Transverse colon (tissue), 4 donors: ENCODE data around the gene LMBR1. TPM values are rescaled to one million over a fixed set of nuclear protein-coding genes. Genes with fewer than 3 reads are reported as not detected.

Experiments
- DNase-seq: peaks from one replicate; pipeline ENCODE4 v3.0.0-alpha.2; 2019
- H3K27ac ChIP-seq, 4 donors: fragments of 200-600 bp; sonication (generic); 2 replicates each; pipeline ENCODE4 v1.5.1; 2016 to 2018; ENCODE audit warnings: inconsistent platforms in 4 of 4
- H3K27me3 ChIP-seq: fragments of 200-600 bp; sonication (generic); 2 replicates; pipeline ENCODE4 v1.5.1; 2017; ENCODE audit warnings: inconsistent platforms
- H3K36me3 ChIP-seq, 4 donors: fragments of 200-600 bp; sonication (generic); 2 replicates each; pipeline ENCODE4 v1.5.1; 2017 to 2019; ENCODE audit warnings: inconsistent platforms in 4 of 4
- H3K4me1 ChIP-seq, 4 donors: fragments of 200-600 bp; sonication (generic); 2 replicates each; pipeline ENCODE4 v1.5.1; 2017 to 2020; ENCODE audit warnings: inconsistent platforms in 4 of 4
- H3K4me3 ChIP-seq, 4 donors: fragments of 200-600 bp; sonication (generic); 1 replicate in 1 of 4; 2 replicates in 3 of 4; pipeline versions ENCODE4 v1.5.1 to v1.6.1; 2017 to 2019; ENCODE audit warnings: inconsistent platforms in 4 of 4
- H3K9me3 ChIP-seq, 2 donors: fragments of 200-600 bp; sonication (generic); 2 replicates each; pipeline ENCODE4 v1.5.1; 2017 to 2019; ENCODE audit warnings: inconsistent platforms in 2 of 2
- EP300 ChIP-seq: sonication (generic); formaldehyde crosslinking; IDR thresholded peaks from one replicate; pipeline ENCODE4 v1.6.1; 2017; ENCODE audit warnings: antibody characterized with exemption, low read depth
- POLR2A ChIP-seq: fragments of 450-650 bp; IDR thresholded peaks from one replicate; pipeline ENCODE4 v1.6.1; 2016; ENCODE audit warnings: antibody characterized with exemption, mild to moderate bottlenecking, moderate library complexity
- POLR2AphosphoS5 ChIP-seq, 3 donors: sonication (generic); formaldehyde crosslinking; IDR thresholded peaks; one replicate each; pipeline ENCODE4 v1.6.1; 2016; ENCODE audit warnings: antibody characterized with exemption in 3 of 3
- WGBS, 2 donors: methylation state at CpG; one replicate each; pipeline ENCODE4 v1.1.5; 2018; ENCODE audit warnings: low coverage in 1 of 2; 5-methylcytosine and 5-hydroxymethylcytosine counted together
- in situ Hi-C, 4 donors: fragments of 200-750 bp; cut with MboI; loops; one replicate each; pipeline versions ENCODE4 v1.15.0 to v1.15.1; 2017; ENCODE audit warnings: low sequenced_read_pairs in 3 of 4, low pct_ligation_motif_present in 1 of 4, low pct_unique_long_range_greater_than_20kb in 1 of 4
- intact Hi-C: fragments of 100-400 bp; cut with DNase I; formaldehyde crosslinking; loops from one replicate; pipeline ENCODE4 v1.15.1; 2023; ENCODE audit warnings: low total_unique reads
- total RNA-seq, 4 donors: library from RNA; depleted of rRNA; stranded (reverse); fragments of >200 nt; gene quantifications; one replicate each; pipeline ENCODE4 v1.1.0, GENCODE V29; 2016
- TF ChIP-seq, protein P1 (sequence below), 5 experiments: fragments of 200-600 bp in 3 of 5; fragments of 450-650 bp in 2 of 5; sonication (generic) in 3 of 5; IDR thresholded peaks; 1 replicate in 2 of 5; 2 replicates in 3 of 5; pipeline ENCODE4 v1.5.1; 2016 to 2017; ENCODE audit warnings: antibody characterized with exemption in 5 of 5, inconsistent platforms in 3 of 5, mild to moderate bottlenecking in 2 of 5, moderate library complexity in 1 of 5

Gene LMBR1
- total RNA-seq, 4 donors from 2014 or later, result 16.7 to 78.1 (median 67.4) TPM

GRCh38 chr7:156668130-156668741, 224.7 kb downstream of the LMBR1 start:
- H3K27ac ChIP-seq, result no peak overlapping the region
- 90 to 100% methylated on average over 1 to 13 of the region's 13 CpGs for WGBS, 2 donors

DNA sequence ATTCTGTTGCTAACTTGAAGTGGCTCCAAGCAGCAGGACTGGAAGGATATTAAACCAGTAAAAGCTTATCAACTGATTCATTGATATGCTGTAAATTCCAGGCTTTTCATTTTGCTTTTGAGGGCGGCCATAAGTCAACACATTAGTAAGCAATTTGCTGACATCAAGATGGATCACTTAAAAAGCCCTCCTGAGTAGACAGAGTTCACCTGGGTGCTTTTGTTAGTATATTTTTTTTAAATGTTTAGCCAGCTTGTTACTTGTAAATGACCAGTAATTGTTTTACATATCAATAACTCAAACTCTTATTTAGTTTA, 225.9 kb downstream of the LMBR1 start:
- Histone ChIP-seq H3K4me3 (no peak overlapping the region), H3K27me3 (no peaks in the 10 kb centered on the region), H3K9me3 (no peaks in the 10 kb centered on the region), H3K36me3 (no peaks in the 10 kb centered on the region), H3K4me1 (peaks cover 0 to 12% (median 4%) of the 10 kb centered on the region in 4 donors), H3K27ac (no peak overlapping the region)
- TF ChIP-seq POLR2A, result no peak
- TF ChIP-seq, protein P1, sequence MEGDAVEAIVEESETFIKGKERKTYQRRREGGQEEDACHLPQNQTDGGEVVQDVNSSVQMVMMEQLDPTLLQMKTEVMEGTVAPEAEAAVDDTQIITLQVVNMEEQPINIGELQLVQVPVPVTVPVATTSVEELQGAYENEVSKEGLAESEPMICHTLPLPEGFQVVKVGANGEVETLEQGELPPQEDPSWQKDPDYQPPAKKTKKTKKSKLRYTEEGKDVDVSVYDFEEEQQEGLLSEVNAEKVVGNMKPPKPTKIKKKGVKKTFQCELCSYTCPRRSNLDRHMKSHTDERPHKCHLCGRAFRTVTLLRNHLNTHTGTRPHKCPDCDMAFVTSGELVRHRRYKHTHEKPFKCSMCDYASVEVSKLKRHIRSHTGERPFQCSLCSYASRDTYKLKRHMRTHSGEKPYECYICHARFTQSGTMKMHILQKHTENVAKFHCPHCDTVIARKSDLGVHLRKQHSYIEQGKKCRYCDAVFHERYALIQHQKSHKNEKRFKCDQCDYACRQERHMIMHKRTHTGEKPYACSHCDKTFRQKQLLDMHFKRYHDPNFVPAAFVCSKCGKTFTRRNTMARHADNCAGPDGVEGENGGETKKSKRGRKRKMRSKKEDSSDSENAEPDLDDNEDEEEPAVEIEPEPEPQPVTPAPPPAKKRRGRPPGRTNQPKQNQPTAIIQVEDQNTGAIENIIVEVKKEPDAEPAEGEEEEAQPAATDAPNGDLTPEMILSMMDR (IDR thresholded peaks at IDR 0.05), result no peak
- TF ChIP-seq EP300, result no peak
- no peak for TF ChIP-seq POLR2AphosphoS5 (IDR thresholded peaks at IDR 0.05)
- in situ Hi-C loops, result no loop called here
- no peak for DNase-seq
- intact Hi-C loops, result no loop called here
- WGBS, 2 donors, result 29 to 42% methylated on average over 1 of the region's 1 CpG

More at GRCh38 chr7:156668130-156668741, 224.7 kb downstream of the LMBR1 start:
- in situ Hi-C loops, result no loop called here
- intact Hi-C loops, result no loop called here
- H3K4me3 ChIP-seq, result no peak overlapping the region
- TF ChIP-seq, protein P1 (IDR thresholded peaks at IDR 0.05), result no peak
- TF ChIP-seq EP300 (no peak), POLR2AphosphoS5 (IDR thresholded peaks at IDR 0.05) (no peak), POLR2A (no peak)
- H3K4me1 ChIP-seq, result peaks cover 0 to 12% (median 4%) of the 10 kb centered on the region in 4 donors
- no peaks in the 10 kb centered on the region for H3K36me3 ChIP-seq
- DNase-seq, result no peak
- no peaks in the 10 kb centered on the region for H3K27me3 ChIP-seq
- no peaks in the 10 kb centered on the region for H3K9me3 ChIP-seq

DNA sequence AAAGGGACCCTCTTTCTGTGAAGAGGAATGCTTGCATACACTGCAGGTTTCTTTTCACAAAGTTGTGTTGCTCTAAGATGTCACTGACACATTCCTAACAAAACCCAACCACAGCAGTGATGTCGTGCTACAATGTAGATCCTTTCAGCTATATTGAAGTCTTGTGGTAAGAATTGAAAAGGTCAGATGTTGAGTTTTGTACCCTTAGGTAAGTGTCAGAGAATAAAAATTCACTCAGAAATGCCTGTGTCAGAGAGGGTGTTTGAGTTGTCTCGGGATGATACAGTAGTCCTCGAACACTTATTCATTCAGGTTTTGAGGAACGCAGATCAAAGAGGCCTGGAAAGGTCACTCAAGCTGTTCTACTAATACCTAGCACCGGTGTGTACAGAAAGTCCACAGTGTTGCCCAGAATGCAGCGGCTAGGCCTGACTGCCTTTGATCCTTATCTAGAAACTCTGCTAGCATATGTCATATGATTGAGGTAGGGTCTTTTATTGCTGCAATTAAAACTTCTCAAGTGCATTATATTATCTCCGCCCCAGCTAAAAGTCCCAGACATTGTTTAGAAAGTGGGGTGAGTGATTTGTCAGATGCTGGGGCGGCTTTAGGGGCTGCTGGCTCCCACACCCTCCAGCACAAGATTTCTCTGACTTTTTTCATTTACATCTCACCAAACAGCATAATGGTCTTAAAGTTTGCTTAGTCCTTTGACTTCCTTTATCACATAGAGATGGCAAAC, 226.4 kb downstream of the LMBR1 start:
- H3K27me3 ChIP-seq, result no peaks in the 10 kb centered on the region
- WGBS, 2 donors, result 41 to 42% methylated on average over 5 to 8 of the region's 8 CpGs
- no peaks in the 10 kb centered on the region for H3K9me3 ChIP-seq
- peaks cover 0 to 12% (median 4%) of the 10 kb centered on the region in 4 donors for H3K4me1 ChIP-seq
- H3K36me3 ChIP-seq, result no peaks in the 10 kb centered on the region
- DNase-seq, result peak; percentile 18
- TF ChIP-seq EP300, result no peak
- TF ChIP-seq POLR2AphosphoS5 (IDR thresholded peaks at IDR 0.05), result no peak
- TF ChIP-seq, protein P1 (IDR thresholded peaks at IDR 0.05), result no peak
- TF ChIP-seq POLR2A, result no peak
- no peak overlapping the region for H3K27ac ChIP-seq
- intact Hi-C loops (no loop called here), in situ Hi-C loops (no loop called here)
- no peak overlapping the region for H3K4me3 ChIP-seq

DNA sequence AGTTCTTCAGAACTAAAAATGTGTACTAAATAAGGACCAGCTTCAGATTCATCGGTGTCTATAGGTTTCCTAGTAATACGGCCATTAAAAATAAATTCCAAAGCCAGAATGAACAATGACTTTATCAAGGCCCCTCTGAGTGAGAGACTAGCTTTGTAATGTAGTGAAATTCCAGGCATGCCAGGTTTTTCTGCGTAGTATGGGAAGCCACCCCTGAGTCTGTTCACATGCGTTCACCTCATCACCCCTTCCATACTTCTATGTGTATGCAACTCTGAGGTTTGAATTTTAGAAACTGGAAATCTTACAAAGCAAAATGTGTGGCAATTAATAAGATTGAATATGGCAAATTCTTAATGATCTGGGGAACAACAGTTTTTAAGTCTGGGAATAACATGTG, 227.9 kb downstream of the LMBR1 start:
- in situ Hi-C loops (no loop called here), intact Hi-C loops (no loop called here)
- Histone ChIP-seq H3K36me3 (no peaks in the 10 kb centered on the region), H3K27ac (no peak overlapping the region), H3K4me1 (peaks cover 0 to 12% (median 4%) of the 10 kb centered on the region in 4 donors), H3K4me3 (no peak overlapping the region), H3K27me3 (no peaks in the 10 kb centered on the region), H3K9me3 (no peaks in the 10 kb centered on the region)
- TF ChIP-seq POLR2A (no peak), EP300 (no peak), POLR2AphosphoS5 (IDR thresholded peaks at IDR 0.05) (no peak)
- TF ChIP-seq, protein P1 (IDR thresholded peaks at IDR 0.05), result no peak
- DNase-seq, result no peak
- WGBS, 2 donors, result 91 to 97% methylated on average over 3 to 4 of the region's 4 CpGs
